BE2C (cell line): ENCODE data around the gene ANK3.

ENCODE experiments used
- DNase-seq: peaks from one replicate; pipeline ENCODE4 v3.0.0-alpha.2; 2020
- H3K27me3 ChIP-seq: fragments of 250-450 bp; sonication (Bioruptor Pico); 2 replicates; pipeline ENCODE4 v1.5.1; 2020; ENCODE audit warnings: mild to moderate bottlenecking
- H3K36me3 ChIP-seq: fragments of 250-450 bp; sonication (Bioruptor Pico); 2 replicates; pipeline ENCODE4 v1.5.1; 2020; ENCODE audit warnings: mild to moderate bottlenecking
- H3K4me1 ChIP-seq: fragments of 250-450 bp; sonication (Bioruptor Pico); 2 replicates; pipeline ENCODE4 v1.5.1; 2020
- H3K4me3 ChIP-seq: 2 replicates; pipeline ENCODE4 v1.5.1; 2011; ENCODE audit warnings: low read depth, low read length
- H3K9me3 ChIP-seq: fragments of 250-450 bp; sonication (Bioruptor Pico); 2 replicates; pipeline ENCODE4 v1.5.1; 2020
- CTCF ChIP-seq: IDR thresholded peaks from 2 replicates; pipeline ENCODE4 v1.5.1; 2012; ENCODE audit warnings: mild to moderate bottlenecking, low read depth, low read length

The ANK3 gene

GRCh38 chr10:60375293-60376004, 14.2 kb downstream of the ANK3 start:
- no peaks in the 10 kb centered on the region; the same call in 1 of the 2 replicates for H3K9me3 ChIP-seq
- H3K4me1 ChIP-seq, result peaks cover 18% of the 10 kb centered on the region
- no peaks in the 10 kb centered on the region for H3K36me3 ChIP-seq
- H3K27me3 ChIP-seq, result no peaks in the 10 kb centered on the region
- no peak for DNase-seq
- no peak for TF ChIP-seq CTCF
- no peak overlapping the region for H3K4me3 ChIP-seq

- Histone ChIP-seq H3K36me3 (no peaks in the 10 kb centered on the region), H3K4me1 (peaks cover 18% of the 10 kb centered on the region), H3K27me3 (no peaks in the 10 kb centered on the region), H3K9me3 (no peaks in the 10 kb centered on the region; the same call in 1 of the 2 replicates), H3K4me3 (no peak overlapping the region)
- TF ChIP-seq CTCF, result no peak
- no peak for DNase-seq
Measured at GRCh38 chr10:60374836-60375235, 14.8 kb downstream of the ANK3 start.

GRCh38 chr10:60372436-60372835, 17.2 kb downstream of the ANK3 start:
- Histone ChIP-seq H3K4me1 (peaks cover 18% of the 10 kb centered on the region), H3K27me3 (no peaks in the 10 kb centered on the region), H3K9me3 (no peaks in the 10 kb centered on the region; the same call in 1 of the 2 replicates), H3K36me3 (no peaks in the 10 kb centered on the region), H3K4me3 (no peak overlapping the region)
- TF ChIP-seq CTCF, result no peak
- no peak for DNase-seq

- no peak for DNase-seq
- H3K27me3 ChIP-seq, result no peaks in the 10 kb centered on the region
- no peak overlapping the region for H3K4me3 ChIP-seq
- TF ChIP-seq CTCF, result no peak
- no peaks in the 10 kb centered on the region for H3K4me1 ChIP-seq
- H3K9me3 ChIP-seq, result no peaks in the 10 kb centered on the region
- H3K36me3 ChIP-seq, result no peaks in the 10 kb centered on the region
Measured at GRCh38 chr10:60369547-60369930, 20.1 kb downstream of the ANK3 start.

- Histone ChIP-seq H3K9me3 (no peaks in the 10 kb centered on the region), H3K4me1 (no peaks in the 10 kb centered on the region), H3K27me3 (no peaks in the 10 kb centered on the region), H3K4me3 (no peak overlapping the region), H3K36me3 (no peaks in the 10 kb centered on the region)
- no peak for TF ChIP-seq CTCF
- no peak for DNase-seq
Measured at GRCh38 chr10:60368875-60369546, 20.7 kb downstream of the ANK3 start.

GRCh38 chr10:60367901-60368300, 21.8 kb downstream of the ANK3 start:
- TF ChIP-seq CTCF, result no peak
- H3K4me1 ChIP-seq, result no peaks in the 10 kb centered on the region
- no peaks in the 10 kb centered on the region for H3K27me3 ChIP-seq
- H3K4me3 ChIP-seq, result no peak overlapping the region
- no peaks in the 10 kb centered on the region for H3K36me3 ChIP-seq
- no peaks in the 10 kb centered on the region for H3K9me3 ChIP-seq
- DNase-seq, result no peak
